HEK293T (cell line): ENCODE results near the gene RPRD1A.

Source experiments
- FOXA1 ChIP-seq: fragments of 450-650 bp; IDR thresholded peaks from 2 replicates; pipeline ENCODE4 v1.6.1; 2016; ENCODE audit warnings: mild to moderate bottlenecking
- NFRKB ChIP-seq: fragments of 450-650 bp; IDR thresholded peaks from 2 replicates; pipeline ENCODE4 v1.6.1; 2016; ENCODE audit warnings: mild to moderate bottlenecking, moderate library complexity

- TF ChIP-seq NFRKB, result no peak
- no peak for TF ChIP-seq FOXA1
These were observed 103.0 kb downstream of the RPRD1A start for GRCh38 chr18:35964319-35964718.
